Activated CD8-positive, alpha-beta memory T cell treated with anti-CD3 and anti-CD28 coated beads, Interleukin-2, amount 50 U/mL, for 4 hours (primary cell): ENCODE data around the gene CA11.
A peak's percentile ranks its signal among the peaks of the same experiment; 100 is the strongest.

Experiments
- DNase-seq: peaks from one replicate; pipeline ENCODE4 v3.0.0-alpha.2; 2020

CA11 gene

GRCh38 chr19:48627865-48628314 lies 18.1 kb downstream of the CA11 start:
- DNase-seq: no peak

DNA sequence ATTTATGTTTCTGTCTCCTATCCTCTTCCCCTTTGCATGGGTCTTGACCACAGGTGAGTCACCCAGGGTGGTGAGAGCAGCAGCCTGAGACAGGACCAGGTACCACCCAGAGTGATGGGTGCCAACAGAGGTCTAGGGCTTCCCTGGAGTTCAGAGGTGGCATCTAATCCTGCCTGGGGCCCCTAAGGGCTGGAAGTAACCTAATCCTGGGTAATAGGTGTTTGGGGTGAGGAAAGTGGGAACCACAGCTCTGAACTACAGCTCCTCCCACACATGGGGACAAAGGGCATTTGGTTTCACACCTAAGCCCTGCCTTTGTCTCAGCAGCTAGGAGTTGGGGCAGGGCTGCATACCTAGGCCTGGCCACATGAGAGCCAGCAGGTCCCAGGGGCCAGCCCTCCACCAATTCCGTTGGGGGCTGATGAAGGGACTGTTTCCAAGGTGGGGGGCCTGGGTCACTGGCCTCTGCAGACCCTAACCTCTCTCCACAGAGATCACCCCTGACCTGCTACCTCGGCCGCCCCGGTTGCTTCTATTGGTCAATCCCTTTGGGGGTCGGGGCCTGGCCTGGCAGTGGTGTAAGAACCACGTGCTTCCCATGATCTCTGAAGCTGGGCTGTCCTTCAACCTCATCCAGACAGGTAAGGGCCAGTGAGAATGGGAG lies 18.7 kb downstream of the CA11 start:
- peak; percentile 42 for DNase-seq

DNA sequence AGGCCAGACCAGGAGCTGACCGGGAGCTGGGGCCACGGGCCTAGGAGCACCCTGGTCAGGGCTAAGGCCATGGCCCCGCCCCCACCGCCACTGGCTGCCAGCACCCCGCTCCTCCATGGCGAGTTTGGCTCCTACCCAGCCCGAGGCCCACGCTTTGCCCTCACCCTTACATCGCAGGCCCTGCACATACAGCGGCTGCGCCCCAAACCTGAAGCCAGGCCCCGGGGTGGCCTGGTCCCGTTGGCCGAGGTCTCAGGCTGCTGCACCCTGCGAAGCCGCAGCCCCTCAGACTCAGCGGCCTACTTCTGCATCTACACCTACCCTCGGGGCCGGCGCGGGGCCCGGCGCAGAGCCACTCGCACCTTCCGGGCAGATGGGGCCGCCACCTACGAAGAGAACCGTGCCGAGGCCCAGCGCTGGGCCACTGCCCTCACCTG lies 20.1 kb downstream of the CA11 start:
- DNase-seq: no peak

- DNase-seq: no peak
Observed at GRCh38 chr19:48624791-48625723, 20.9 kb downstream of the CA11 start.

DNA sequence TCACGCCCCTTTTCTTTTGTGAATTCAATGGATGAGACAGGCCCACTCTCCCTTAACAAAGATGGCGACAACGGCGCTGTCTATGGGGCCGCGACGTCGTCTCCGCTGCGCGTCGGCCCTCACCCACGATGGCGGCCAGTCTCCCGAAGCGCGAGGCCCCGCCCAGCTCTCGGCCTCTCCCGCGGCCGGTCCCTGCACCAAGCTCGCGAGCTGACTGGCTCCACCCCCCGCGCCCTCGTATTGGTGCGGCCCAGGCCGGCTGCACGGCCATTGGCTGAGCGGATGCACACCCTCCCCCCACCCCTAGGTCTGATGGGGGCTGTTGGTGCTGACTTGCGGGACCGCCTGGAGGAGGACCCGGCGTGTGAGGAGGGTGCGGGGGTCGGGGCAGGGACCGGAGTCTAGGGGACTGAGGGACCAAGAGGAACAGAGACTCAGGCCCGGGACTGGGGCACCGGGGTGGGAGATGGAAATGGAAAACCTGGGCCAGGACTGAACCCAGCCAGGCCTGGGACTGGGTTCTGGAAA lies 21.9 kb downstream of the CA11 start:
- peak; percentile 97 for DNase-seq

DNA sequence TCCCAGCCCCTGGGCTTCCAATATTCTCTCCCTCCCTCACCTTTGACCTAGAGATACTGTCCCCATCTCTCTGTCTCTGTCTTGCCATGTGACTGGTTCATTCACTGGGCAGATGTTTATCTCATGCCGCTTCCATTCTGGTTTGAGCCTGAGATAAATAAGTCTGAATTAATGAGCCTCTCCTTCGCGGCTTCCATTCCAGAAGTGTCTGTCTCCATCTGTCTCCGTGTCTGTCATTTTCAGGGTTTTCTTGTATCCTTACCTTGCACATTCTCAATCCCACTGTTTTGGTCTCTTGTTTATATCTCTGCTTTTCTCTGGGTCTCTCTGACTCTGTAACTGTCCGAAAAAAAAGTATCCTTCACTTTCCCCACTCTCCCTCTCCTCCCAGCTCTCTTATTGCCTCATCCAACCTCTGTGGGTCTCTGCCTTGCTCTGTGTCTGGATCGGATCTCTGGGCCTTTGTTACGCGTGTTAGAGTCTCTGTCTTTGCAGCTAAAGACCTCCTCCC lies 22.4 kb downstream of the CA11 start:
- no peak for DNase-seq

DNA sequence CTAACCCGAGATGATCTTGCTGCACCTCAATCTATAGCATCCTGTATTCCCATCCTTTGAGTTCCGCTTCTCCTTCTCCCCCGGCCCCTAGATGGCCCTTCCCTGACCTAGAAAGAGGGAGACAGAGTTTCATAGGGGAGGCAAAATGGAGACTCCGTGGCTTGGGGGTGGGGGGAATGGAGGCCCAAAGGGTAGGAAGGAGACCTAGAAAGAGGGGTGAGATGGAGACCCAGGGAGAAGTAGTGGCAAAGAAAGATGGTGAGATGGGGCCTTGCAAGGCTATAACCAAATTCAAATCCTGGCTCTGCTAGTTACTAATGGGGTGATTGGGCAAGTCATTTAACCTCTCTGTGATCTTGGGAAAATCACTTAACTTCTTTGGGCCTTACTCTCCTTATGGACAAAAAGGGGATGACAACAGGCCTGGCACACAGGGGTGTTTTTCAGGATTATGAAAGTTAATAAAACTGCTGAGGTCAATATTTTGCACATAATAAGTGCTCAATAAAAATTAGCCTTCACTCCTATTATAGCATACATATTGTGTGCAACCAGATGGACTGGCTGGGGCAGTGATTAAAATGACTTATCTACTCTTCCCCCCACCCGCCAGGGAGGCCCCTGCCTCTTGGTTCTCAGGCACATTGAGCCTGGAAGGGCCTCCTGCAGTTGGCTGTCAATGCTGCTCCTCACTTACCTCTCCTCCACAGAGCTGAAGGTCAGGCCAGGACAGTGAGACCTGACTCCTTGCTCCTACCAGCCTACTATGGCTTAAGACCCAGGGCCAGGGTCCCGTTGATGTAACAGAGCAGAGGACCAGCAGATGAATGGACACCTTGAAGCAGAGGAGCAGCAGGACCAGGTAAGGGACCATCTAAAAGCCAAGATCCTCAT lies 26.0 kb downstream of the CA11 start:
- no peak for DNase-seq

- DNase-seq: peak; percentile 95
Observed at GRCh38 chr19:48618916-48619691, 26.9 kb downstream of the CA11 start, which contains the start of the genes RPL18 and SPHK2. Gene RPL18 (minus strand): TSS chr19:48619178. CDS start chr19:48619143, 35 bp downstream. Gene SPHK2 (plus strand): TSS chr19:48619506. CDS start chr19:48620515, 1,009 bp downstream.

DNA sequence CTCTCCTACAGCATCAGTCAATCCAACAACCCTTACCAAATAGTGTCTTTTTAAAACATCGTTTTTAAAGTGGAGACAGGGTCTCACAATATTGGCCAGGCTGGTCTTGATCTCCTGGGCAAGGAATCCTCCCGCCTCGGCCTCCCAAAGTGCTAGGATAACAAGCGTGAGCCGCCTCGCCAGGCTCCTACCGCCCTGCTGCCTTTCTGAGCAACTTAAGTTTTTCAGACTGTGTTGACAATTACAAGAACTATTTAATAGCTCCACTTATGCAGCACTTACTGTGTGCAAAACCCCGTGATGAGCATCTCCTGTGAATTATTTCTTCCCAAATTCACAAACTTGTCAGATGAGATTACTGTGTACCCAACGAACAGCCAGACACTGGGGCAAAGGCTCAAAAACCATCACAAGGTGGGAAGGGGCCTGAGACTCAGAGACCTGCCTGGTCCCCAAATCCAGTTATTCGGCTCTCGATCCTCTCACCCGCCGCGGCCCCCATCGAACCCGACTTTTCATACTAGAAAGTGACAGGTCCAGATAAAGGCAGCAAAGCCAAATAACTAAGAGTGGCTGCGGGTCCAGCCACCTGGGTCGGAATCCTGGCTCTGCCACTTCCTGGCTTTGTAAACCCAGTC lies 27.6 kb downstream of the CA11 start:
- no peak for DNase-seq

DNA sequence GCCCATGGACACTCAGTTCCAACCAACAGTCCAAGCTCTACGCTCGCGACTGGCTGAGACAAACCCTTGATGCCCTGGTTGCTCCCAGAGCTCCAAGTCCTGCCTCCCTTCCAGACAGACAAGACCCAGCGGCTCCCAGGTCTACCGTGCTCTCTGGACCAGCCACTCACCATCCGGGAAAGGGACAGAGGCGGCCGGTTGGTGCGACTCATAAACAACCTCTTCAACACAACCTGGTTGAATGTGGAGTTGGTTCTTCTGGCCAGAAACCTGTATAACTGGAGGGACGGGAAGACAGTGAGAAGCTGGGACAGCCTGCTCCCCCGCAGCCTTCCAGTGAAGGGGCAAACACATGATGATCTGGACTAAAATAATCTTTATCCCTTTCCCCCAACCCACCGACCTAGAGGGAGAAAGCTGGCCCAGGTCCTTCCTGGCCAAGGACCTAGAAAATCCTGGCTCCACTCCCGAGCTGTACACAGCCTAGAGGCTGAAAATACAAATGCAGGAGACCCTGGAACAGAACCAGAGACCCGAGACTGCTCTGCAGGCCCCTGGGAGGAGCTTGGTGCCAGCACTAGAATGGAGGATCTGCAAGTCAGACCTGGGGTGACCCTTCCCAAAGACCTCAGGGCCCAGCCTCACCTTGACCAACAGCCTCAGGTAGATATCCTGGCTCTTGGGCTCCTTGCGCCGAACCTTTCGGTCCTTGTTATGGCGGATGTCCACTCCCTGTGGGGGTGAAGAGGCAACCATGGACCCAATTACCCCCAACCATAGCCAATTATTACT lies 28.6 kb downstream of the CA11 start:
- no peak for DNase-seq

DNA sequence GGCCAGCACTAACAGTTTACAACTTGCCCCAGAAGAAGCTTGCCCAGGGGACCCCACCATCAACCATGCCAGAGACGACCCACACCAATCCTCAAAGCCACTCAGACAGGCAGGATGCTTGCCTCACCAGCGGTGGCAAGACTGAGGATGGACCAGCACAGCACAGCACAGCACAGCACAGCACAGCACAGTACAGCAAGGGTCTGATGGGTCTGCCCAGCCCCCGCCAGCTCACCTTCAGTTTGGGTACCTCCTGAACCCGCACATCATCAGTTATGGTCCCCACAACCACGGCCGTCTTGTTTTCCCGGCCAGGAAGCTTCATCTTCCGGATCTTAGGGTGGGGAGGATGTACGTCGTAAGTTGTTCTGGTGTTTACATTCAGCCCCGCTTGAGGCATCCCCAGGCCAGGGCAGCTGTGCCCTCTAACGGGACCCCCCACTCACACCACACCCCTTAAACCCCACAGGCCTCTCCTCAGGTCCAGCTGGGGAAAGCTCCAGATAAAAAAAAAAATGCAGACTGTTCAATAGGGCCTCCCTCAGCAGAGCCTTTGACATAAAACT lies 29.4 kb downstream of the CA11 start:
- DNase-seq: no peak

GRCh38 chr19:48616041-48616436 lies 29.9 kb downstream of the CA11 start:
- no peak for DNase-seq

DNA sequence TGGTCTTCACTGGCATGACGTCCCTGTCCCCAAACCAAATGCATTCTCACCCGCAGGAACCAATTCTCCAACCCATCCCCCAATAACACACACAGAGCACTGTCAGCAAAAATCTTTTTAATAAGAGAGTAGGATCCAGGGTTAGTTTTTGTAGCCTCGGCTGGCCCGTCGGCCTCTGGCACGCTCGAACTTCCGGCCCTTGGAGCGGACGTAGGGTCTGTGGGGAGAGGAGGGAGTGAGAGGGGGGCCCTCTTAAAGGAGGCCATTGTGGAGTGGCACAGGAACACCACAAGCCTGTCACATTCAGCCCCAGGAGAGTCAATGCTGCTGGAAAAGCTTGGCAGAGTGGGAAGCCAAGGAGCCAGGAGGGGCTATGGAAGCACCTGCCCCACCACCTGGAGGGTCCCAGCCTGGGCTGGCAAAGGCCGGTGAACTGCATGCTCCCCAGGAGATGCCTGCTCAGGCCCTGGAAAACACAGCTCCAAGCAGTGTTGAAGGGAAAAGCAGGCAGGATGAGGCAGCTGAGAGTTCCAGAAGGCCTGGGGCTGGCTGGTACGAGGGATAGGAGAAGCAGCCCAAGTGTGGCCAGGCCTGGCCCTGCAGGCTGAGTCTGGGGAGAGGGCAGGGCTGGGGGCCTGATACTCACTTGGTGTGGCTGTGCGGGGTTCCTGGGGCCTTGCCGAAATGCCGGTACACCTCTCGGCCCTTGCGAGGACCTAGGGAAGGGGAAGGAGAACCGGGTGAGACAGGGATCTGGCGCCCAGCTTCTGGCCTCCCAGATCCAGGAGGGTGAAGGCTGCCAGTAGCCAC lies 30.6 kb downstream of the CA11 start:
- DNase-seq: no peak

DNA sequence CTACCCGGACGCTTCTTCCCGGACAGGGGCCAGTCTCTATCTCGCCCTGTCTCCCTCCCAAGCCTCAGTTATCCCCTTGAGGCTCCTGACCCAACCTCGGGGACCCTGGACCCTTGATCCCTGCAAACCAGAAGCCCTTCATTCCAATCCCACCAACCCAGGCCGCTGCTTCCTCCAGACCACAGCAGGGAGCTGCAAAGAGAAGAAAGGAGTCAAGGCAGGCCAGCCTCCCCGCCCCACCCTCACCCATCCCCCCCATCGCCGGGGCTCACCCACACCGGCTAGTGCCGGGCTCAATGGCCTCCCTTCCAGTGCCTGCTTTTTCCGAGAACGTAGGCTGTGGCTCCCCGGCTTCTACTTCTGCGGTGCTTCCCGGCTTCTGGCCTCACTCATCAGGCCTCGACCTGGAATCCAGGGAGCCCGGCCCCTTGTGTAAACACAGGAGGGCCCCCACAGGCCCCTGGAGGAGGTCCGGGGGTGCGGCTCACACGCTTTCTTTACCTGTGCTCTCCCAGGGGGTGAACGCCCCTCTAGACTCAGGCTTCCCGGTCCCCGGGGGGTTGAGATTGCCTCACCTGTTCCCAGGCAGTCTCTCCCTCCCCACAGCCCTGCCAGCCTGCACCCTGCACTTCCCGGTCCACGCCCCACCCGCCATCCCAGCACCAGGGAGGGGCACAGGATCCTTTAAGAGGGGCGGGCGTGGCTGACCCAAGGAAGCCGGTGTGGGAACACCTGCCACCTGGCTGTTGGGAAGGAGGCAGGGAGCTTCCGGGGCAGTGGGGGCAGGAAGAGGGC lies 31.4 kb downstream of the CA11 start, which contains the start of gene FAM83E:
TSS of gene FAM83E (minus strand) at position 641 of the 795 bp plus-strand sequence. CDS start 1,704 bp downstream, outside the sequence.
- DNase-seq: no peak

DNA sequence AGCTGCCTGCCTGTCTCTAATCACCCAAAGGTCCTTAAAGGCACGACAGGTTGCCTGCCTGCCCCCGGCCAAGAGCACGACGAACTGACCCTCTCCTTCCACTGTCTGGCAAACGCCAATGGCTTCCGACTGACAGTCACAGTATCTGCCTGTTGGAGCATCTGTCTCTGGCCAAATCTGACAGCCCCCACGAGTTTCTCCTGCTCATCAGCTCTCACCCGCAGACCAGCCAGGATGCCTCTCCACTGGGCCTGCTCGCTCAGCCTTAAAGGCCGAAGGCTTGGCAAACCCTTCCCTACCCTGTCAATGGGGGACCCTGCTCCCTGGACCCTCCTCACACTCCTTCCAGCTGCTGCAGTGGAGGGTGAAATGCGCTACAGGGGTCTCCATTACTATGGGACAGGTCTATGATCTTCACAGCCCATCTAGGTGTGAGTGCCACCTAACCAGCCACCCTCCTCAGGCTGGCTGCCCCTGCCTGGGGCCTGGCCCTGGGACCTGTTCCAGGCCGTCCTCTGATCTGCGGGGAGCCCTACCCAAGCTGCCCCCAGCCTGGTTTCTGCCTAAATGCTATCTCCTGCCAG lies 32.0 kb downstream of the CA11 start:
- DNase-seq: no peak

GRCh38 chr19:48613024-48613851 lies 32.7 kb downstream of the CA11 start:
- DNase-seq: no peak
